ENCODE measurements around the gene TMEM59L. TPM values are rescaled to one million over a fixed set of nuclear protein-coding genes. Genes with fewer than 3 reads are reported as not detected.

The TMEM59L gene
- total and polyA plus RNA-seq, 9 of the 15 experiments (the other 6 are each of a cell fraction or from before 2014, with no cell fraction given), result 0.37 TPM; not detected in 8

- Histone ChIP-seq H3K9me3 (replicated peaks; ENCODE audit: control insufficient read depth, insufficient read depth, low read depth, low read length) (no peaks in the 10 kb centered on the region), H3K36me3 (ENCODE audit: control insufficient read depth, insufficient read depth, low read length) (peaks cover 15% of the 10 kb centered on the region; the same call in 2 of the 3 replicates), H3K4me1 (replicated peaks in 1 of 2; ENCODE audit: control insufficient read depth in 2 of 2, insufficient read depth in 2 of 2, low read length in 2 of 2) (peaks cover 3 to 38% of the 10 kb centered on the region in 2 experiments; a peak in 3 of 5 replicates), H3K9ac (ENCODE audit: insufficient read depth in 1 of 2, low read depth in 2 of 2, low read length in 2 of 2) (no peak overlapping the region), H3K27me3 (ENCODE audit: control insufficient read depth in 2 of 2, insufficient read depth in 2 of 2, low read length in 2 of 2) (no peaks in the 10 kb centered on the region), H4K20me1 (replicated peaks; ENCODE audit: control insufficient read depth, insufficient read depth, low read length) (peaks cover 14% of the 10 kb centered on the region; the same call in 1 of the 2 replicates), H3K9me1 (ENCODE audit: control insufficient read depth, insufficient read depth, low read length) (no peaks in the 10 kb centered on the region), H2AFZ (ENCODE audit: low read depth, low read length) (no peak overlapping the region), H3K4me2 (ENCODE audit: insufficient read depth, low read length) (no peak overlapping the region), H3K79me2 (ENCODE audit: control insufficient read depth, insufficient read depth, low read length) (no peaks in the 10 kb centered on the region), H3K27ac (ENCODE audit: extremely low read depth, low read depth, low read length) (no peak overlapping the region), H3K4me3 (no peak overlapping the region)
- 82% methylated on average over 13 of the region's 14 CpGs for WGBS (ENCODE audit: insufficient coverage, low coverage, missing lambda C conversion rate)
- FAIRE-seq (no peak), ATAC-seq (no peak), DNase-seq (ENCODE audit: extremely low read depth in 1 of 4, low spot score in 3 of 4) (no peak)
- BruUV-seq (replicated peaks), result no TSS peak
- CTCF ChIA-PET (ENCODE audit: low intra/inter-chr PET ratio), result no interaction called here
- POLR2A ChIA-PET, result interaction anchor here (0.6 kb wide), 1 partner anchor 178 kb away, joined by 3 read pairs; no protein-coding TSS in a partner anchor
- in situ Hi-C loops (cut with MboI), result no loop called here
- intact Hi-C loops (cut with micrococcal nuclease), result no loop called here
- TF ChIP-seq POLR3G (IDR thresholded peaks at IDR 0.05; ENCODE audit: extremely low read depth, insufficient read length, insufficient replicate concordance) (no peak), SREBF1 (IDR thresholded peaks at IDR 0.05; ENCODE audit: borderline replicate concordance, low read depth, low read length) (no peak), ZNF24 (IDR thresholded peaks at IDR 0.05) (no peak), ZBTB17 (CRISPR knock-in tag; IDR thresholded peaks at IDR 0.05) (no peak)
- TF ChIP-seq, protein P1, sequence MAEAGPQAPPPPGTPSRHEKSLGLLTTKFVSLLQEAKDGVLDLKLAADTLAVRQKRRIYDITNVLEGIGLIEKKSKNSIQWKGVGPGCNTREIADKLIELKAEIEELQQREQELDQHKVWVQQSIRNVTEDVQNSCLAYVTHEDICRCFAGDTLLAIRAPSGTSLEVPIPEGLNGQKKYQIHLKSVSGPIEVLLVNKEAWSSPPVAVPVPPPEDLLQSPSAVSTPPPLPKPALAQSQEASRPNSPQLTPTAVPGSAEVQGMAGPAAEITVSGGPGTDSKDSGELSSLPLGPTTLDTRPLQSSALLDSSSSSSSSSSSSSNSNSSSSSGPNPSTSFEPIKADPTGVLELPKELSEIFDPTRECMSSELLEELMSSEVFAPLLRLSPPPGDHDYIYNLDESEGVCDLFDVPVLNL (CRISPR knock-in tag; IDR thresholded peaks at IDR 0.05; ENCODE audit: low read depth), result no peak
- TF ChIP-seq, protein P2, sequence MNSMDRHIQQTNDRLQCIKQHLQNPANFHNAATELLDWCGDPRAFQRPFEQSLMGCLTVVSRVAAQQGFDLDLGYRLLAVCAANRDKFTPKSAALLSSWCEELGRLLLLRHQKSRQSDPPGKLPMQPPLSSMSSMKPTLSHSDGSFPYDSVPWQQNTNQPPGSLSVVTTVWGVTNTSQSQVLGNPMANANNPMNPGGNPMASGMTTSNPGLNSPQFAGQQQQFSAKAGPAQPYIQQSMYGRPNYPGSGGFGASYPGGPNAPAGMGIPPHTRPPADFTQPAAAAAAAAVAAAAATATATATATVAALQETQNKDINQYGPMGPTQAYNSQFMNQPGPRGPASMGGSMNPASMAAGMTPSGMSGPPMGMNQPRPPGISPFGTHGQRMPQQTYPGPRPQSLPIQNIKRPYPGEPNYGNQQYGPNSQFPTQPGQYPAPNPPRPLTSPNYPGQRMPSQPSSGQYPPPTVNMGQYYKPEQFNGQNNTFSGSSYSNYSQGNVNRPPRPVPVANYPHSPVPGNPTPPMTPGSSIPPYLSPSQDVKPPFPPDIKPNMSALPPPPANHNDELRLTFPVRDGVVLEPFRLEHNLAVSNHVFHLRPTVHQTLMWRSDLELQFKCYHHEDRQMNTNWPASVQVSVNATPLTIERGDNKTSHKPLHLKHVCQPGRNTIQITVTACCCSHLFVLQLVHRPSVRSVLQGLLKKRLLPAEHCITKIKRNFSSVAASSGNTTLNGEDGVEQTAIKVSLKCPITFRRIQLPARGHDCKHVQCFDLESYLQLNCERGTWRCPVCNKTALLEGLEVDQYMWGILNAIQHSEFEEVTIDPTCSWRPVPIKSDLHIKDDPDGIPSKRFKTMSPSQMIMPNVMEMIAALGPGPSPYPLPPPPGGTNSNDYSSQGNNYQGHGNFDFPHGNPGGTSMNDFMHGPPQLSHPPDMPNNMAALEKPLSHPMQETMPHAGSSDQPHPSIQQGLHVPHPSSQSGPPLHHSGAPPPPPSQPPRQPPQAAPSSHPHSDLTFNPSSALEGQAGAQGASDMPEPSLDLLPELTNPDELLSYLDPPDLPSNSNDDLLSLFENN (IDR thresholded peaks at IDR 0.05; ENCODE audit: low read depth in 2 of 2, low read length in 2 of 2), result no peak
Measured at GRCh38 chr19:18663940-18664530, 51.4 kb downstream of the TMEM59L start.
